Neural cell (in vitro differentiated cells): ENCODE results near the gene TIGD4.

Experiments
- EP300 ChIP-seq: fragments of 450-650 bp; conservative IDR thresholded peaks from 2 replicates; pipeline ENCODE4 v1.6.1; 2014; ENCODE audit warnings: antibody characterized with exemption, mild to moderate bottlenecking, moderate library complexity; ENCODE audit not compliant: poor library complexity, severe bottlenecking
- POLR2AphosphoS5 ChIP-seq: IDR thresholded peaks from 2 replicates; pipeline ENCODE4 v1.6.1; 2012
- RAD21 ChIP-seq: fragments of 450-650 bp; conservative IDR thresholded peaks from 2 replicates; pipeline ENCODE4 v1.6.1; 2014; ENCODE audit warnings: antibody characterized with exemption, mild to moderate bottlenecking, moderate library complexity
- TAF1 ChIP-seq: IDR thresholded peaks from 2 replicates; pipeline ENCODE4 v1.6.1; 2012; ENCODE audit warnings: low read depth
- TF ChIP-seq, protein P1 (sequence below): fragments of 450-650 bp; IDR thresholded peaks from 2 replicates; pipeline ENCODE4 v1.5.1; 2014; ENCODE audit warnings: antibody characterized with exemption, mild to moderate bottlenecking, moderate library complexity; ENCODE audit not compliant: poor library complexity, severe bottlenecking
- TF ChIP-seq, protein P2 (sequence below): IDR thresholded peaks from 2 replicates; pipeline ENCODE4 v1.6.1; 2012; ENCODE audit warnings: borderline replicate concordance

DNA sequence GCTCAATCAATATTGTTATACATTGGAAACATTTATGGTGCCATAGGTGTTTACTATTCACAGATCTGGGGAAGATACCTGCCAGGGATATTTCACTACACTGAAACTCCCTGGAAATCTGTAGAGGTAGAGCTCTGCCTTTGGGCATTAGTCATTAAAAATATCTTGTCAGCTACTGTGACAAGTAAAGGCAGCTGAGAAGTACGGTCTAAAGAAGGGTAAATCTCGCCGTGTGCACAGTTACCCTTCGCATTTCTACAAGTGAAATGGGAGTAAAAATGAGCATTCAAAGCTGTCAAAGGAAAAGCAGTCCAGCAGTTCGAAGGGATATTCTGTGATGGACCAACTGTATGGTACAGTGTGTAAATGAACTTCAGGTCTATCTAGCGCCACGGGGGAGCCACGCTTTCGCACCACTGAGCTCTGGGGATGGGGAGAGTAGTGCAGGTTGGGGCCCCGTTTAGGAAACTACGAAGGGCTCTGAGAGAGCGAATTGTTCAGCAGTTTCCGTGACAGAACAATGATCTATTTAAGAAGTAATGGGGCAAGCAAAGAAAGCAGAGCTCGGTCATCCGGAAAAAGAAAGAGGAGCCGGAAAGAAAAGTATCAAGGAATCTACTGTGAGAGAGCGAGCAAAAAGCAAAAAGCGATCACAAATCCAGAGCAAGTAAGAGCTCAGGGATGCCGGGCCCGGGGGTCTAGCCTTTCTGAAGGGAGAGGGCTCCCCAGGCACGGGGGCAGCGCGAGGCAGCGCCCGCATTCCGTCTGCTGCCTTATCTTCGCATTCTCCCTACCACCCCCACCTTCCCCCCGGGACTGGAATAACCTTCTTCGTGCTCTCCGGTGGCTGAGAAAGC, 646 bp downstream of the TIGD4 start:
- no peak for TF ChIP-seq TAF1
- TF ChIP-seq, protein P1, sequence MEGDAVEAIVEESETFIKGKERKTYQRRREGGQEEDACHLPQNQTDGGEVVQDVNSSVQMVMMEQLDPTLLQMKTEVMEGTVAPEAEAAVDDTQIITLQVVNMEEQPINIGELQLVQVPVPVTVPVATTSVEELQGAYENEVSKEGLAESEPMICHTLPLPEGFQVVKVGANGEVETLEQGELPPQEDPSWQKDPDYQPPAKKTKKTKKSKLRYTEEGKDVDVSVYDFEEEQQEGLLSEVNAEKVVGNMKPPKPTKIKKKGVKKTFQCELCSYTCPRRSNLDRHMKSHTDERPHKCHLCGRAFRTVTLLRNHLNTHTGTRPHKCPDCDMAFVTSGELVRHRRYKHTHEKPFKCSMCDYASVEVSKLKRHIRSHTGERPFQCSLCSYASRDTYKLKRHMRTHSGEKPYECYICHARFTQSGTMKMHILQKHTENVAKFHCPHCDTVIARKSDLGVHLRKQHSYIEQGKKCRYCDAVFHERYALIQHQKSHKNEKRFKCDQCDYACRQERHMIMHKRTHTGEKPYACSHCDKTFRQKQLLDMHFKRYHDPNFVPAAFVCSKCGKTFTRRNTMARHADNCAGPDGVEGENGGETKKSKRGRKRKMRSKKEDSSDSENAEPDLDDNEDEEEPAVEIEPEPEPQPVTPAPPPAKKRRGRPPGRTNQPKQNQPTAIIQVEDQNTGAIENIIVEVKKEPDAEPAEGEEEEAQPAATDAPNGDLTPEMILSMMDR = no peak
- no peak for TF ChIP-seq POLR2AphosphoS5
- TF ChIP-seq EP300 = no peak
- no peak for TF ChIP-seq RAD21
- TF ChIP-seq, protein P2, sequence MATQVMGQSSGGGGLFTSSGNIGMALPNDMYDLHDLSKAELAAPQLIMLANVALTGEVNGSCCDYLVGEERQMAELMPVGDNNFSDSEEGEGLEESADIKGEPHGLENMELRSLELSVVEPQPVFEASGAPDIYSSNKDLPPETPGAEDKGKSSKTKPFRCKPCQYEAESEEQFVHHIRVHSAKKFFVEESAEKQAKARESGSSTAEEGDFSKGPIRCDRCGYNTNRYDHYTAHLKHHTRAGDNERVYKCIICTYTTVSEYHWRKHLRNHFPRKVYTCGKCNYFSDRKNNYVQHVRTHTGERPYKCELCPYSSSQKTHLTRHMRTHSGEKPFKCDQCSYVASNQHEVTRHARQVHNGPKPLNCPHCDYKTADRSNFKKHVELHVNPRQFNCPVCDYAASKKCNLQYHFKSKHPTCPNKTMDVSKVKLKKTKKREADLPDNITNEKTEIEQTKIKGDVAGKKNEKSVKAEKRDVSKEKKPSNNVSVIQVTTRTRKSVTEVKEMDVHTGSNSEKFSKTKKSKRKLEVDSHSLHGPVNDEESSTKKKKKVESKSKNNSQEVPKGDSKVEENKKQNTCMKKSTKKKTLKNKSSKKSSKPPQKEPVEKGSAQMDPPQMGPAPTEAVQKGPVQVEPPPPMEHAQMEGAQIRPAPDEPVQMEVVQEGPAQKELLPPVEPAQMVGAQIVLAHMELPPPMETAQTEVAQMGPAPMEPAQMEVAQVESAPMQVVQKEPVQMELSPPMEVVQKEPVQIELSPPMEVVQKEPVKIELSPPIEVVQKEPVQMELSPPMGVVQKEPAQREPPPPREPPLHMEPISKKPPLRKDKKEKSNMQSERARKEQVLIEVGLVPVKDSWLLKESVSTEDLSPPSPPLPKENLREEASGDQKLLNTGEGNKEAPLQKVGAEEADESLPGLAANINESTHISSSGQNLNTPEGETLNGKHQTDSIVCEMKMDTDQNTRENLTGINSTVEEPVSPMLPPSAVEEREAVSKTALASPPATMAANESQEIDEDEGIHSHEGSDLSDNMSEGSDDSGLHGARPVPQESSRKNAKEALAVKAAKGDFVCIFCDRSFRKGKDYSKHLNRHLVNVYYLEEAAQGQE = no peak
